ENCODE data around the gene CTH.
"Not testable (repeated sequence)": the region's sequence is repeated elsewhere in the genome, so short reads cannot be mapped to it uniquely, and the experiment has no call there.

Gene CTH

DNA sequence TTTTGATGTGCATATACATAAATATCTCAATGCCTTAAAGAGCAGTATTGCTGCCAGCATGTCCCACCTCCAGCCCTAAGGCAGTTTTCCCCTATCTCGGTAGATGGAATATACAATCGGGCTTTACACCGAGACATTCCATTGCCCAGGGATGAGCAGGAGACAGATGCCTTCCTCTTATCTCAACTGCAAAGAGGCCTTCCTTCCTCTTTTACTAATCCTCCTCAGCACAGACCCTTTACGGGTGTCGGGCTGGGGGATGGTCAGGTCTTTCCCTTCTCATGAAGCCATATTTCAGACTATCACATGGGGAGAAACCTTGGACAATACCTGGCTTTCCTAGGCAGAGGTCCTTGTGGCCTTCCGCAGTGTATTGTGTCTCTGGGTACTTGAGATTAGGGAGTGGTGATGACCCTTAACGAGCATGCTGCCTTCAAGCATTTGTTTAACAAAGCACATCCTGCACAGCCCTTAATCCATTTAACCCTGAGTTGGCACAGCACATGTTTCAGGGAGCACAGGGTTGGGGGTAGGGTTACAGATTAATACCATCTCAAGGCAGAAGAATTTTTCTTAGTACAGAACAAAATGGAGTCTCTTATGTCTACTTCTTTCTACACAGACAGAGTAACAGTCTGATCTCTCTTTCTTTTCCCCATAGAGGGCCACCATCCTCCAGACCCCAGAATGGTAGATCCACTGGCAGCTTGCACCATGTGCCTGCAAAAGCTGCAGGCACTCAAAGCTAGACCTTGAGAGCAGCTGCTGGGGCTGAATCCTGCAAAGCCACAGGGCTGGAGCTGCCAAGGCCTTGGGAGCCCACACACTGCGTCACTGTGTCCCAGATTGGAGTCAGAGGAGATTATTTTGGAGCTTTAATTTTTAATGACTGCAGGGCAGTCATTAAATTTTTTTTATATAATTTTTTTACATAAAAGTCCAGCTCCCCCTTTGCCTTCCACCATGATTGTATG is 50.0 kb downstream of the CTH start:
- H3K4me1 Mint-ChIP-seq; ATAC-seq; H3K4me3 Mint-ChIP-seq; H3K9me3 Mint-ChIP-seq; H3K27ac Mint-ChIP-seq; H3K36me3 Mint-ChIP-seq; DNase-seq (ENCODE audit: low spot score in 2 of 2): not testable (repeated sequence)

GRCh38 chr1:70462611-70463010 is 51.5 kb downstream of the CTH start:
- ATAC-seq, result no peak
- no peaks in the 10 kb centered on the region for H3K36me3 Mint-ChIP-seq
- no peaks in the 10 kb centered on the region for H3K9me3 Mint-ChIP-seq
- no peak overlapping the region for H3K27ac Mint-ChIP-seq
- DNase-seq (ENCODE audit: low spot score in 2 of 2), result no peak
- no peaks in the 10 kb centered on the region for H3K4me1 Mint-ChIP-seq
- H3K4me3 Mint-ChIP-seq, result no peak overlapping the region

DNA sequence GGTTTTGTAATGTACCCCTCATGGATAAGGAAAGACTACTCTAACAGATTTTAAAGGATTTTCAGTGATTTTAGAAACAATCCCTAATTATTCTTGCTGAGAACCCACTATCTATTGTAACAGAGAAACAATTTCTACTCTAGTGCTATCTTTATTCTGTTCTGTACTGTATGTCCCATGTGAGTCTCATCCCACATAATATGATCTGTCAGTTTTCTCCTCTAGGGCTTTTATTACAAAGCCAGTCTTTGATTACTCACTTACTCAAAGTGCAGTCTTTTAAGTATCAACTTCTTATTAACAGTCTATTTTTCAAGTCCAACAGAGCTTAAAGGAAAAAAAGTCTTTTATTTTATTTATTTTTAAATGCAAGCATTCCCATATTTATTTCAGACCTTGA is 54.8 kb downstream of the CTH start:
- no peaks in the 10 kb centered on the region for H3K36me3 Mint-ChIP-seq
- ATAC-seq (no peak), DNase-seq (ENCODE audit: low spot score in 2 of 2) (no peak)
- no peaks in the 10 kb centered on the region for H3K4me1 Mint-ChIP-seq
- H3K9me3 Mint-ChIP-seq, result no peaks in the 10 kb centered on the region
- no peak overlapping the region for H3K27ac Mint-ChIP-seq
- H3K4me3 Mint-ChIP-seq, result no peak overlapping the region

GRCh38 chr1:70467531-70467930 is 56.5 kb downstream of the CTH start:
- no peak for ATAC-seq

GRCh38 chr1:70468180-70468579 is 57.1 kb downstream of the CTH start:
- no peaks in the 10 kb centered on the region for H3K4me1 Mint-ChIP-seq
- no peak overlapping the region for H3K4me3 Mint-ChIP-seq
- DNase-seq (ENCODE audit: low spot score in 2 of 2), result no peak
- ATAC-seq, result no peak
- H3K27ac Mint-ChIP-seq, result no peak overlapping the region
- H3K36me3 Mint-ChIP-seq, result no peaks in the 10 kb centered on the region
- H3K9me3 Mint-ChIP-seq, result no peaks in the 10 kb centered on the region

More at GRCh38 chr1:70467531-70467930, 56.5 kb downstream of the CTH start:
- Mint-ChIP-seq H3K4me1 (no peaks in the 10 kb centered on the region), H3K27ac (no peak overlapping the region), H3K9me3 (no peaks in the 10 kb centered on the region), H3K4me3 (no peak overlapping the region), H3K36me3 (no peaks in the 10 kb centered on the region)
- DNase-seq (ENCODE audit: low spot score in 2 of 2), result no peak

GRCh38 chr1:70469184-70469583 is 58.1 kb downstream of the CTH start:
- DNase-seq (ENCODE audit: low spot score in 2 of 2); H3K4me1 Mint-ChIP-seq; H3K9me3 Mint-ChIP-seq; ATAC-seq; H3K4me3 Mint-ChIP-seq; H3K36me3 Mint-ChIP-seq; H3K27ac Mint-ChIP-seq: not testable (repeated sequence)

DNA sequence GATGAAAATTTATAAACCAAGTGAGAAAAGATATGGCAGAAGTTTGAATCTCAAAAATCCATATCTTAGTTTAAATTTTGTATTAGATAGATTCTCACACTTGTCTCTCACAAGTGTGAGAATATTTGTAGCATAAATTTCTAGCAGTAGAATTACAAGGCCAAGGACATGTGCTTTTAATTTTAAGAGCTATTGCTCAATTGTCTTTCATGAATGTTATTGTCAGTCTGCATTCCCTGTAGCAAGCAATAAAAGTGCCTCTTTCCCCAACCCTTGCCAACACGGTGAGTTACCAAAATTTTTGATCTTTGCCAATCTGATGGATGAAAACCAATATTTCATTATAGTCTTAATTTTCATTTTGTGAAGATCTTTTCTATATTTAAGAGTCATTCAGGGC is 64.0 kb downstream of the CTH start:
- H3K4me3 Mint-ChIP-seq, result no peak overlapping the region
- ATAC-seq, result no peak
- no peak for DNase-seq (ENCODE audit: low spot score in 2 of 2)
- H3K4me1 Mint-ChIP-seq, result no peaks in the 10 kb centered on the region
- peaks cover 3% of the 10 kb centered on the region for H3K9me3 Mint-ChIP-seq
- H3K36me3 Mint-ChIP-seq, result no peaks in the 10 kb centered on the region
- H3K27ac Mint-ChIP-seq, result no peak overlapping the region

DNA sequence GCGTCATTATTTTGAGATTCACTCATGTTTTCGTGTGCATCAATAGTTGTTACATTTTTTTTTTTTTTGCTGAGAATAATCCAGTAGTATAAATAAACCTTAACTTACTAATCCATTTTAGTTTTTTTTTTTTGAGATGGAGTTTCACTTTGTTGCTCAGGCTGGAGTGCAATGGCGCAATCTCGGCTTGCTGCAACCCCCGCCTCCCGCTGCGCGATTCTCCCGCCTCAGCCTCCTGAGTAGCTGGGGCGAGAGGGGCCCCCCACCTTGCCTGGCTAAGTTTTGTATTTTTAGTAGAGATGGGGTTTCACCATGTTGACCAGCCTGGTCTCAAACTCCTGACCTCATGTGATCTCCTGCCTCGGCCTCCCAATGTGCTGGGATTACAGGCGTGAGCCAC is 66.0 kb downstream of the CTH start:
- no peak overlapping the region for H3K4me3 Mint-ChIP-seq
- no peaks in the 10 kb centered on the region for H3K4me1 Mint-ChIP-seq
- ATAC-seq (no peak), DNase-seq (ENCODE audit: low spot score in 2 of 2) (no peak)
- H3K36me3 Mint-ChIP-seq, result no peaks in the 10 kb centered on the region
- no peak overlapping the region for H3K27ac Mint-ChIP-seq
- H3K9me3 Mint-ChIP-seq, result peaks cover 3% of the 10 kb centered on the region

DNA sequence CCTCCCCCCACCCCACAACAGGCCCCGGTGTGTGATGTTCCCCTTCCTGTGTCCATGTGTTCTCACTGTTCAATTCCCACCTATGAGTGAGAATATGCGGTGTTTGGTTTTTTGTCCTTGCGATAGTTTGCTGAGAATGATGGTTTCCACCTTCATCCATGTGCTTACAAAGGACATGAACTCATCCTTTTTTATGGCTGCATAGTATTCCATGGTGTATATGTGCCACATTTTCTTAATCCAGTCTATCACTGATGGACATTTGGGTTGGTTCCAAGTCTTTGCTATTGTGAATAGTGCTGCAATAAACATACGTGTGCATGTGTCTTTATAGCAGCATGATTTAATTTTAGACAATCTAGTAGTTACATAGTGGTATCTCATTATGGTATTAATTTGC is 66.8 kb downstream of the CTH start:
- H3K4me1 Mint-ChIP-seq; H3K4me3 Mint-ChIP-seq; ATAC-seq; H3K9me3 Mint-ChIP-seq; DNase-seq (ENCODE audit: low spot score in 2 of 2); H3K27ac Mint-ChIP-seq; H3K36me3 Mint-ChIP-seq: not testable (repeated sequence)

GRCh38 chr1:70483342-70483741 is 72.3 kb downstream of the CTH start:
- Mint-ChIP-seq H3K36me3 (no peaks in the 10 kb centered on the region), H3K27ac (no peak overlapping the region), H3K4me1 (no peaks in the 10 kb centered on the region), H3K4me3 (no peak overlapping the region), H3K9me3 (no peaks in the 10 kb centered on the region)
- ATAC-seq, result no peak
- no peak for DNase-seq (ENCODE audit: low spot score in 2 of 2)

- Mint-ChIP-seq H3K36me3 (no peaks in the 10 kb centered on the region), H3K27ac (no peak overlapping the region), H3K4me3 (no peak overlapping the region), H3K4me1 (no peaks in the 10 kb centered on the region), H3K9me3 (peaks cover 3% of the 10 kb centered on the region)
- DNase-seq (ENCODE audit: low spot score in 2 of 2) (no peak), ATAC-seq (peak; percentile 24)
Observed at GRCh38 chr1:70485624-70486023, 74.6 kb downstream of the CTH start.

GRCh38 chr1:70486676-70487458 is 75.8 kb downstream of the CTH start:
- DNase-seq (ENCODE audit: low spot score in 2 of 2) (no peak), ATAC-seq (peak; percentile 51)
- Mint-ChIP-seq H3K9me3 (peaks cover 3% of the 10 kb centered on the region), H3K4me3 (no peak overlapping the region), H3K27ac (no peak overlapping the region), H3K36me3 (no peaks in the 10 kb centered on the region), H3K4me1 (no peaks in the 10 kb centered on the region)

DNA sequence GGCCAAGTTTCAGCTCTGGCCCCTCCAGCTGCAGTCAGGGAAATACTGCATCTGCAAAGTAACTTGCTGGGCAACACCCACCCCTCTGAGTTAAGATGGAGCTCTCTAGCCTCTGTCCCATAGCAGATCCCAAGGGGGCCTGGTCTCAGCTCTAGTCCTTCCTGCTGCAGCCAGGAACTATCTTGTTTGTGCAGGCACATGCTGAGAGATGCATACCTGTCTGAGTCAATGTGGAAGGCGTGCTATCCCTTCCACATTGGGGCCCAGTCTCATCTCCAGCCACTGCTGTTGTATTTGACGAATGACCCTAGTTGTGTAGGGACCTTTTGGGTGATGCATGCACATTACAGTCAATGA is 76.4 kb downstream of the CTH start:
- ATAC-seq (no peak), DNase-seq (ENCODE audit: low spot score in 2 of 2) (no peak)
- Mint-ChIP-seq H3K9me3 (peaks cover 3% of the 10 kb centered on the region), H3K4me3 (no peak overlapping the region), H3K4me1 (no peaks in the 10 kb centered on the region), H3K36me3 (no peaks in the 10 kb centered on the region), H3K27ac (no peak overlapping the region)

DNA sequence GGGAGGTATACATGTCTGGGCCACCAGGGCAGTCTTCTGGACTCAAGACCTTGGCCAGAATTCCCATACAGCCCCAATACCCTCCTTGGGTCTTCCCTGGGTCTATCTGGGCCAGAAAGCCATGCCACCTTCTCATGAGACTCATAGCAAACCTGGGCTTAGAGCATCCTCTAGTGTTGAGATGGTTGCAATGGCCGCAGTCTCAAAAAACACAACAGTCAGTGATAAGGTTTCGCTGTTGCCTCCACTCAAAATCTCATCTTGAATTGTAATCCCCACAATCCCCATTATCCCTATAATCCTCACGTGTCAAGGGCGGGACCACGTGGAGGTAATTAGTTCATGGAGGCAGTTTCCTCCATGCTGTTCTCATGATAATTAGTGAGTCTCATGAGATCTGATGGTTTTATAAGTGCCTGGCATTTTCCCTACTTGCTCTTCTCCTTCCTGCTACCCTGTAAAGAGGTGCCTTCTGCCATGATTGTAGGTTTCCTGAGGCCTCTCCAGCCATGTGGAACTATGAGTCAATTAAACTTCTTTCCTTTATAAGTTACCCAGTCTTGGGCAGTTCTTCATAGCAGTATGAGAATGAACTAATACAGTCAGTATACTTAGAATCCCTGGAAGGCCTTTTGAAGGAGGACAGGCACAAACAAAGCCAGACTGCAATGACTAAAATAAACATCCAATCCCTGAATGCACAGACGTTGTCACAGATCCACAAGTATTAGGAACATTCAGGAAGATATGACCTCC is 77.0 kb downstream of the CTH start:
- peak; percentile 49 for ATAC-seq
- no peak overlapping the region for H3K4me3 Mint-ChIP-seq
- H3K27ac Mint-ChIP-seq, result no peak overlapping the region
- DNase-seq (ENCODE audit: low spot score in 2 of 2), result no peak
- H3K36me3 Mint-ChIP-seq, result no peaks in the 10 kb centered on the region
- peaks cover 3% of the 10 kb centered on the region for H3K9me3 Mint-ChIP-seq
- H3K4me1 Mint-ChIP-seq, result no peaks in the 10 kb centered on the region
